ENCODE results near the gene KLHL5. TPM values are rescaled to one million over a fixed set of nuclear protein-coding genes. Genes with fewer than 3 reads are reported as not detected.
"Not testable (repeated sequence)": the region's sequence is repeated elsewhere in the genome, so short reads cannot be mapped to it uniquely, and the experiment has no call there.

Gene KLHL5
- total and polyA plus RNA-seq, 9 of the 15 experiments (the other 6 are each of a cell fraction or from before 2014, with no cell fraction given) = 8.0 to 30.8 (median 22.1) TPM

DNA sequence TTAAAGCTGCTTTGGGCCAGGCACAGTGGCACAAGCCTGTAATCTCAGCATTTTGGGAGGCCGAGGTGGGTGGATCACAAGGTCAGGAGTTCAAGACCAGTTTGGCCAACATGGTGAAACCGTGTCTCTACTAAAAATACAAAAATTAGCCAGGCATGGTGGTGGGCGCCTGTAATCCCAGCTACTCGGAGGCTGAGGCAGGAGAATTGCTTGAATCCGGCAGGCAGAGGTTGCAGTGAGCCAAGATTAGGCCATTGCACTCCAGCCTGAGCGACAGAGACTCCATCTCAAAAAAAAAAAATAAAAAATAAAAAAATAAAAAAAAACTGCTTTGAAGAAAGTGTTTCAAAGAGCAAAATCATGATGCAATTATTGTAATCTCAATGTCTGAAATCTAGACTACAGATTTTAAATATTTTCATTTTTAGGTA is 30.4 kb upstream of the KLHL5 start (continued):
- TF ChIP-seq MLLT1 (IDR thresholded peaks at IDR 0.05) (peak; percentile 57 to 78; a peak in 3 of 4 replicates), CXXC5 (CRISPR knock-in tag; IDR thresholded peaks at IDR 0.05) (peak; percentile 62), ZNF644 (tag; IDR thresholded peaks at IDR 0.05; ENCODE audit: low read depth) (peak; percentile 70), HDAC2 (IDR thresholded peaks at IDR 0.05) (peak; percentile 46; the same call in 1 of the 2 replicates), ZNF740 (tag; IDR thresholded peaks at IDR 0.05) (peak in 1 of 2 experiments; percentile 90; a peak in 2 of 4 replicates), ZNF197 (CRISPR knock-in tag; IDR thresholded peaks at IDR 0.05; ENCODE audit: low read depth) (0 out of 2 replicates have a peak, but pooled peaks have one; percentile 57), TEAD2 (tag; IDR thresholded peaks at IDR 0.05) (peak; percentile 65; the same call in 1 of the 2 replicates), ATF4 (CRISPR knock-in tag; IDR thresholded peaks at IDR 0.05) (peak; percentile 43; the same call in 1 of the 2 replicates)
- not testable (repeated sequence) for TF ChIP-seq ZNF740 (CRISPR knock-in tag; IDR thresholded peaks at IDR 0.05)
- TF ChIP-seq, protein P1, sequence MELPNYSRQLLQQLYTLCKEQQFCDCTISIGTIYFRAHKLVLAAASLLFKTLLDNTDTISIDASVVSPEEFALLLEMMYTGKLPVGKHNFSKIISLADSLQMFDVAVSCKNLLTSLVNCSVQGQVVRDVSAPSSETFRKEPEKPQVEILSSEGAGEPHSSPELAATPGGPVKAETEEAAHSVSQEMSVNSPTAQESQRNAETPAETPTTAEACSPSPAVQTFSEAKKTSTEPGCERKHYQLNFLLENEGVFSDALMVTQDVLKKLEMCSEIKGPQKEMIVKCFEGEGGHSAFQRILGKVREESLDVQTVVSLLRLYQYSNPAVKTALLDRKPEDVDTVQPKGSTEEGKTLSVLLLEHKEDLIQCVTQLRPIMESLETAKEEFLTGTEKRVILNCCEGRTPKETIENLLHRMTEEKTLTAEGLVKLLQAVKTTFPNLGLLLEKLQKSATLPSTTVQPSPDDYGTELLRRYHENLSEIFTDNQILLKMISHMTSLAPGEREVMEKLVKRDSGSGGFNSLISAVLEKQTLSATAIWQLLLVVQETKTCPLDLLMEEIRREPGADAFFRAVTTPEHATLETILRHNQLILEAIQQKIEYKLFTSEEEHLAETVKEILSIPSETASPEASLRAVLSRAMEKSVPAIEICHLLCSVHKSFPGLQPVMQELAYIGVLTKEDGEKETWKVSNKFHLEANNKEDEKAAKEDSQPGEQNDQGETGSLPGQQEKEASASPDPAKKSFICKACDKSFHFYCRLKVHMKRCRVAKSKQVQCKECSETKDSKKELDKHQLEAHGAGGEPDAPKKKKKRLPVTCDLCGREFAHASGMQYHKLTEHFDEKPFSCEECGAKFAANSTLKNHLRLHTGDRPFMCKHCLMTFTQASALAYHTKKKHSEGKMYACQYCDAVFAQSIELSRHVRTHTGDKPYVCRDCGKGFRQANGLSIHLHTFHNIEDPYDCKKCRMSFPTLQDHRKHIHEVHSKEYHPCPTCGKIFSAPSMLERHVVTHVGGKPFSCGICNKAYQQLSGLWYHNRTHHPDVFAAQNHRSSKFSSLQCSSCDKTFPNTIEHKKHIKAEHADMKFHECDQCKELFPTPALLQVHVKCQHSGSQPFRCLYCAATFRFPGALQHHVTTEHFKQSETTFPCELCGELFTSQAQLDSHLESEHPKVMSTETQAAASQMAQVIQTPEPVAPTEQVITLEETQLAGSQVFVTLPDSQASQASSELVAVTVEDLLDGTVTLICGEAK (IDR thresholded peaks at IDR 0.05) = peak; percentile 42; the same call in 1 of the 2 replicates
- TF ChIP-seq, protein P1 (CRISPR knock-in tag; IDR thresholded peaks at IDR 0.05) = not testable (repeated sequence)
- TF ChIP-seq, protein P2, sequence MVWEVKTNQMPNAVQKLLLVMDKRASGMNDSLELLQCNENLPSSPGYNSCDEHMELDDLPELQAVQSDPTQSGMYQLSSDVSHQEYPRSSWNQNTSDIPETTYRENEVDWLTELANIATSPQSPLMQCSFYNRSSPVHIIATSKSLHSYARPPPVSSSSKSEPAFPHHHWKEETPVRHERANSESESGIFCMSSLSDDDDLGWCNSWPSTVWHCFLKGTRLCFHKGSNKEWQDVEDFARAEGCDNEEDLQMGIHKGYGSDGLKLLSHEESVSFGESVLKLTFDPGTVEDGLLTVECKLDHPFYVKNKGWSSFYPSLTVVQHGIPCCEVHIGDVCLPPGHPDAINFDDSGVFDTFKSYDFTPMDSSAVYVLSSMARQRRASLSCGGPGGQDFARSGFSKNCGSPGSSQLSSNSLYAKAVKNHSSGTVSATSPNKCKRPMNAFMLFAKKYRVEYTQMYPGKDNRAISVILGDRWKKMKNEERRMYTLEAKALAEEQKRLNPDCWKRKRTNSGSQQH (CRISPR knock-in tag; IDR thresholded peaks at IDR 0.05) = peak; percentile 45; the same call in 1 of the 2 replicates
